HEK293 (cell line): ENCODE results near the gene PICALM.

ENCODE experiments used
- CTCF ChIA-PET: fragments of 350-600 bp; formaldehyde crosslinking; extraction: SDS; loops from one replicate; lab custom pipeline; 2021; ENCODE audit warnings: antibody characterized with exemption; lab: Yijun Ruan, JAX
- POLR2A ChIA-PET: fragments of 300-600 bp; formaldehyde crosslinking; extraction: SDS; loops from one replicate; lab custom pipeline; 2020; ENCODE audit warnings: antibody characterized with exemption, inconsistent platforms; lab: Yijun Ruan, JAX
- H3K27ac ChIP-seq: fragments of 200-500 bp; sonication (Bioruptor generic); 2 replicates; pipeline ENCODE4 v1.5.1; 2014; ENCODE audit warnings: low read depth, low read length, control low read depth, inconsistent platforms; ENCODE audit errors: extremely low read depth
- H3K36me3 ChIP-seq, 2 experiments: fragments of 200-500 bp in 1 of 2; sonication (Bioruptor generic) in 1 of 2; 1 replicate in 1 of 2; 2 replicates in 1 of 2; pipeline ENCODE4 v1.5.1; 2014 to 2017; ENCODE audit warnings: inconsistent platforms in 2 of 2, low read length in 2 of 2; ENCODE audit not compliant: control insufficient read depth in 2 of 2, insufficient read depth in 1 of 2
- H3K4me1 ChIP-seq: fragments of 200-500 bp; sonication (Bioruptor generic); 2 replicates; pipeline ENCODE4 v1.5.1; 2014; ENCODE audit warnings: mild to moderate bottlenecking, low read length, inconsistent platforms; ENCODE audit not compliant: control insufficient read depth, insufficient read depth
- H3K4me3 ChIP-seq: 2 replicates; pipeline ENCODE4 v1.5.1; 2011; ENCODE audit warnings: low read depth, mild to moderate bottlenecking, control low read depth, low read length, moderate library complexity
- H3K9me3 ChIP-seq: fragments of 200-500 bp; sonication (Bioruptor generic); 2 replicates; pipeline ENCODE4 v1.5.1; 2014; ENCODE audit warnings: low read depth, low read length, inconsistent platforms; ENCODE audit not compliant: control insufficient read depth, insufficient read depth
- BCL6B ChIP-seq: fragments of 450-650 bp; formaldehyde crosslinking; IDR thresholded peaks from 2 replicates; pipeline ENCODE4 v1.5.1; 2017; ENCODE audit warnings: missing biosample characterization, missing genetic modification characterization
- ELK4 ChIP-seq: IDR thresholded peaks from 2 replicates; pipeline ENCODE4 v1.6.1; 2011; ENCODE audit warnings: mild to moderate bottlenecking, low read depth, low read length, borderline replicate concordance
- GLIS1 ChIP-seq: fragments of 450-650 bp; formaldehyde crosslinking; IDR thresholded peaks from 2 replicates; pipeline ENCODE4 v1.5.1; 2016; ENCODE audit warnings: missing biosample characterization, missing genetic modification characterization
- HOXC10 ChIP-seq: sonication (generic); formaldehyde crosslinking; IDR thresholded peaks from 2 replicates; pipeline ENCODE4 v1.8.1; 2023; ENCODE audit warnings: mild to moderate bottlenecking, missing genetic modification reagents
- KLF8 ChIP-seq: fragments of 450-650 bp; formaldehyde crosslinking; IDR thresholded peaks from 2 replicates; pipeline ENCODE4 v1.5.1; 2016; ENCODE audit warnings: missing biosample characterization, missing genetic modification characterization
- PRDM4 ChIP-seq: fragments of 450-650 bp; formaldehyde crosslinking; IDR thresholded peaks from 2 replicates; pipeline ENCODE4 v1.5.1; 2017; ENCODE audit warnings: missing biosample characterization, missing genetic modification characterization
- WT1 ChIP-seq: fragments of 450-650 bp; formaldehyde crosslinking; IDR thresholded peaks from 2 replicates; pipeline ENCODE4 v1.5.1; 2016; ENCODE audit warnings: missing biosample characterization, missing genetic modification characterization
- ZBTB44 ChIP-seq: fragments of 450-650 bp; IDR thresholded peaks from 2 replicates; pipeline ENCODE4 v1.5.1; 2018; ENCODE audit warnings: missing biosample characterization, mild to moderate bottlenecking, missing genetic modification characterization
- ZBTB8A ChIP-seq: fragments of 450-650 bp; formaldehyde crosslinking; IDR thresholded peaks from 2 replicates; pipeline ENCODE4 v1.5.1; 2016; ENCODE audit warnings: missing biosample characterization, missing genetic modification characterization
- ZFP3 ChIP-seq: fragments of 450-650 bp; formaldehyde crosslinking; IDR thresholded peaks from 2 replicates; pipeline ENCODE4 v1.5.1; 2016; ENCODE audit warnings: low read depth, missing biosample characterization, missing genetic modification characterization
- ZNF114 ChIP-seq: fragments of 450-650 bp; formaldehyde crosslinking; IDR thresholded peaks from 2 replicates; pipeline ENCODE4 v1.5.0; 2017; ENCODE audit warnings: missing biosample characterization, missing genetic modification characterization
- ZNF175 ChIP-seq: fragments of 450-650 bp; formaldehyde crosslinking; IDR thresholded peaks from 2 replicates; pipeline ENCODE4 v1.5.1; 2016; ENCODE audit warnings: missing biosample characterization, missing genetic modification characterization
- ZNF184 ChIP-seq: fragments of 450-650 bp; IDR thresholded peaks from 2 replicates; pipeline ENCODE4 v1.5.1; 2018; ENCODE audit warnings: missing biosample characterization, mild to moderate bottlenecking, missing genetic modification characterization
- ZNF311 ChIP-seq: fragments of 450-650 bp; formaldehyde crosslinking; IDR thresholded peaks from 2 replicates; pipeline ENCODE4 v1.5.1; 2017; ENCODE audit warnings: missing biosample characterization, missing genetic modification characterization, borderline replicate concordance
- ZNF354C ChIP-seq: fragments of 450-650 bp; formaldehyde crosslinking; IDR thresholded peaks from 2 replicates; pipeline ENCODE4 v1.5.1; 2016; ENCODE audit warnings: missing biosample characterization, missing genetic modification characterization, low read depth, borderline replicate concordance
- ZNF416 ChIP-seq: fragments of 450-650 bp; formaldehyde crosslinking; IDR thresholded peaks from 2 replicates; pipeline ENCODE4 v1.5.1; 2016; ENCODE audit warnings: missing biosample characterization, missing genetic modification characterization
- ZNF513 ChIP-seq: fragments of 450-650 bp; IDR thresholded peaks from 2 replicates; pipeline ENCODE4 v1.5.1; 2018; ENCODE audit warnings: missing biosample characterization, missing genetic modification characterization
- ZNF514 ChIP-seq: fragments of 450-650 bp; formaldehyde crosslinking; IDR thresholded peaks from 2 replicates; pipeline ENCODE4 v1.5.1; 2016; ENCODE audit warnings: missing biosample characterization, missing genetic modification characterization
- ZNF585B ChIP-seq: fragments of 450-650 bp; formaldehyde crosslinking; IDR thresholded peaks from 2 replicates; pipeline ENCODE4 v1.5.1; 2016; ENCODE audit warnings: missing biosample characterization, missing genetic modification characterization
- ZNF623 ChIP-seq: fragments of 450-650 bp; formaldehyde crosslinking; IDR thresholded peaks from 2 replicates; pipeline ENCODE4 v1.5.1; 2016; ENCODE audit warnings: missing biosample characterization, missing genetic modification characterization
- ZSCAN23 ChIP-seq: fragments of 450-650 bp; formaldehyde crosslinking; IDR thresholded peaks from 2 replicates; pipeline ENCODE4 v1.5.1; 2016; ENCODE audit warnings: missing biosample characterization, missing genetic modification characterization

The PICALM gene

GRCh38 chr11:85950317-85951048 lies 118.4 kb downstream of the PICALM start:
- TF ChIP-seq ZNF416 (tag by site-specific recombination), result no peak
- no peak for TF ChIP-seq ZNF114 (tag by site-specific recombination)
- no peak for TF ChIP-seq ZNF585B (tag by site-specific recombination)
- no peak for TF ChIP-seq KLF8 (tag by site-specific recombination)
- TF ChIP-seq ELK4, result no peak
- TF ChIP-seq ZNF513 (tag by site-specific recombination), result no peak
- TF ChIP-seq ZNF514 (tag by site-specific recombination), result no peak
- TF ChIP-seq ZNF311 (tag by site-specific recombination), result no peak
- ChIA-PET CTCF (no interaction called here), POLR2A (no interaction called here)
- Histone ChIP-seq H3K4me1 (no peaks in the 10 kb centered on the region), H3K9me3 (no peaks in the 10 kb centered on the region), H3K27ac (no peak overlapping the region), H3K36me3 (peaks cover 0 to 13% of the 10 kb centered on the region in 2 experiments; a peak in 1 of 3 replicates), H3K4me3 (no peak overlapping the region)

GRCh38 chr11:85949798-85950197 lies 119.1 kb downstream of the PICALM start:
- H3K27ac ChIP-seq, result no peak overlapping the region
- POLR2A ChIA-PET, result no interaction called here
- no peaks in the 10 kb centered on the region for H3K4me1 ChIP-seq

More at GRCh38 chr11:85949798-85950197, 119.1 kb downstream of the PICALM start:
- CTCF ChIA-PET, result no interaction called here
- TF ChIP-seq HOXC10 (CRISPR knock-in tag), result no peak
- TF ChIP-seq ZNF175 (tag by site-specific recombination), result no peak
- no peak for TF ChIP-seq WT1 (tag by site-specific recombination)
- TF ChIP-seq PRDM4 (tag by site-specific recombination), result no peak
- no peak for TF ChIP-seq ZBTB44 (tag by site-specific recombination)
- TF ChIP-seq ZFP3 (tag by site-specific recombination), result no peak
- TF ChIP-seq GLIS1 (tag by site-specific recombination), result no peak
- no peak for TF ChIP-seq BCL6B
- no peak for TF ChIP-seq ZNF184 (tag by site-specific recombination)
- TF ChIP-seq ZBTB8A (tag by site-specific recombination), result no peak
- TF ChIP-seq ZNF354C (tag by site-specific recombination), result no peak
- TF ChIP-seq ZNF514 (tag by site-specific recombination), result no peak
- TF ChIP-seq ZNF623, result no peak
- no peak for TF ChIP-seq ZSCAN23 (tag by site-specific recombination)
- H3K36me3 ChIP-seq, result peaks cover 0 to 10% of the 10 kb centered on the region in 2 experiments; a peak in 1 of 3 replicates
- no peaks in the 10 kb centered on the region for H3K9me3 ChIP-seq
- H3K4me3 ChIP-seq, result no peak overlapping the region
